SHP77 (cell line): Measurements from ENCODE around the gene SLC16A9.

Source experiments
- DNase-seq, 2 experiments: peaks; one replicate each; lab custom pipeline; 2025; lab: John Stamatoyannopoulos, UW

SLC16A9 gene

GRCh38 chr10:59718257-59718656 is 8.6 kb upstream of the SLC16A9 start:
- no peak for DNase-seq

- no peak for DNase-seq
Observed at GRCh38 chr10:59713196-59713821, 3.7 kb upstream of the SLC16A9 start.

- DNase-seq, result no peak
Observed at GRCh38 chr10:59711871-59712494, 2.3 kb upstream of the SLC16A9 start.

GRCh38 chr10:59708816-59709394 is 745 bp downstream of the SLC16A9 start:
- no peak for DNase-seq

GRCh38 chr10:59706851-59707797 is 2.5 kb downstream of the SLC16A9 start:
- no peak for DNase-seq

- DNase-seq, result no peak
Observed at GRCh38 chr10:59705931-59706330, 3.7 kb downstream of the SLC16A9 start.

GRCh38 chr10:59704630-59705029 is 5.0 kb downstream of the SLC16A9 start:
- no peak for DNase-seq

- DNase-seq, result no peak
Observed at GRCh38 chr10:59702347-59702746, 7.3 kb downstream of the SLC16A9 start.

- DNase-seq, result no peak
Observed at GRCh38 chr10:59700709-59701108, 8.9 kb downstream of the SLC16A9 start.

GRCh38 chr10:59698326-59698725 is 11.3 kb downstream of the SLC16A9 start:
- no peak for DNase-seq

GRCh38 chr10:59695637-59696036 is 14.0 kb downstream of the SLC16A9 start:
- no peak for DNase-seq

- DNase-seq, result no peak
Observed at GRCh38 chr10:59694936-59695335, 14.7 kb downstream of the SLC16A9 start.

GRCh38 chr10:59692113-59692512 is 17.5 kb downstream of the SLC16A9 start:
- no peak for DNase-seq

- DNase-seq, result no peak
Observed at GRCh38 chr10:59688921-59689351, 20.7 kb downstream of the SLC16A9 start.

GRCh38 chr10:59687657-59688056 is 22.0 kb downstream of the SLC16A9 start:
- no peak for DNase-seq

- DNase-seq, result no peak
Observed at GRCh38 chr10:59684006-59684405, 25.6 kb downstream of the SLC16A9 start.

GRCh38 chr10:59682986-59683937 is 26.4 kb downstream of the SLC16A9 start:
- no peak for DNase-seq

- DNase-seq, result no peak
Observed at GRCh38 chr10:59680199-59680598, 29.5 kb downstream of the SLC16A9 start.

GRCh38 chr10:59678884-59679301 is 30.8 kb downstream of the SLC16A9 start:
- no peak for DNase-seq

GRCh38 chr10:59677253-59677831 is 32.3 kb downstream of the SLC16A9 start:
- no peak for DNase-seq

- no peak for DNase-seq
Observed at GRCh38 chr10:59675812-59676211, 33.8 kb downstream of the SLC16A9 start.
